GM12874 (cell line): Measurements from ENCODE around the gene KIF17.

ENCODE experiments used
- CTCF ChIP-seq: IDR thresholded peaks from 2 replicates; pipeline ENCODE4 v1.5.1; 2011; ENCODE audit warnings: low read depth, mild to moderate bottlenecking, control low read depth, low read length, moderate library complexity; ENCODE audit not compliant: insufficient read depth

The KIF17 gene

GRCh38 chr1:20717452-20718342 lies at the start of gene KIF17:
TSS of gene KIF17 (minus strand) at chr1:20718007. CDS start at chr1:20717706, 301 bp downstream.
- TF ChIP-seq CTCF = no peak

- no peak for TF ChIP-seq CTCF
Measured at GRCh38 chr1:20767271-20767670, 49.5 kb upstream of the KIF17 start.

GRCh38 chr1:20763417-20763816 lies 45.6 kb upstream of the KIF17 start:
- TF ChIP-seq CTCF = no peak

GRCh38 chr1:20760322-20760721 lies 42.5 kb upstream of the KIF17 start:
- TF ChIP-seq CTCF = no peak

- no peak for TF ChIP-seq CTCF
Measured at GRCh38 chr1:20753589-20753988, 35.8 kb upstream of the KIF17 start.

GRCh38 chr1:20751462-20751990 lies 33.7 kb upstream of the KIF17 start:
- TF ChIP-seq CTCF = no peak

GRCh38 chr1:20742671-20743070 lies 24.9 kb upstream of the KIF17 start:
- TF ChIP-seq CTCF = no peak
